GM13977 (cell line): ENCODE results near the gene KRT39.
"Not testable (repeated sequence)": the region's sequence is repeated elsewhere in the genome, so short reads cannot be mapped to it uniquely, and the experiment has no call there.

Experiments
- DNase-seq: peaks from one replicate; pipeline ENCODE4 v3.0.0; 2012; ENCODE audit warnings: low spot score
- in situ Hi-C: fragments of 300-500 bp; cut with MboI; formaldehyde crosslinking; loops from one replicate; pipeline ENCODE4 v1.12.0; 2022; ENCODE audit warnings: low sequenced_read_pairs, low pct_unique_long_range_greater_than_20kb, mixed read lengths, inconsistent platforms; ENCODE audit not compliant: unreplicated experiment
- TF ChIP-seq, protein P1 (sequence below): IDR thresholded peaks from 2 replicates; pipeline ENCODE4 v1.5.1; 2012; ENCODE audit warnings: mild to moderate bottlenecking, control low read depth; ENCODE audit not compliant: insufficient read depth; ENCODE audit errors: extremely low read depth, missing control alignments

KRT39 gene

DNA sequence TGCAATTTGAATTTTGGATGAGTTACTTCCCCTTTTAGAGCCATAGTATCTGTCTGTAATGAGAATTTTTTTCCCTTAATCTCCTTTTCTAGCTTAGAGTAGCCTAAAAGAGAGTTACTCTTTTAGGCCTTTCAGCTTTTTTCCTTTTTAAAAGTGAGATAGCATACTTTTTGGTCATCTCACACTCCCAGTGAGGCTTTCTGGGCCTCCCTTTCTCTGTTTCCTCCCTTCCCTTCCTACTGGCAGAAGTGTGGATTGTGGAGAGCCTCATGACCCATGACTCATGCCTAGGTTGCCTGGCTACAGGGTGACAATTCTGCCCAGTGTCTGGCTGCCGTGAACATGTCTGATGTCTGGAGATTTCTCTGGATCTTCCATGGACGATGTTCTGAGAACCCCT, 44.5 kb downstream of the KRT39 start:
- in situ Hi-C loops = loop anchor here (25.0 kb wide), 1 partner anchor 740 kb away; no protein-coding TSS in a partner anchor
- TF ChIP-seq, protein P1, sequence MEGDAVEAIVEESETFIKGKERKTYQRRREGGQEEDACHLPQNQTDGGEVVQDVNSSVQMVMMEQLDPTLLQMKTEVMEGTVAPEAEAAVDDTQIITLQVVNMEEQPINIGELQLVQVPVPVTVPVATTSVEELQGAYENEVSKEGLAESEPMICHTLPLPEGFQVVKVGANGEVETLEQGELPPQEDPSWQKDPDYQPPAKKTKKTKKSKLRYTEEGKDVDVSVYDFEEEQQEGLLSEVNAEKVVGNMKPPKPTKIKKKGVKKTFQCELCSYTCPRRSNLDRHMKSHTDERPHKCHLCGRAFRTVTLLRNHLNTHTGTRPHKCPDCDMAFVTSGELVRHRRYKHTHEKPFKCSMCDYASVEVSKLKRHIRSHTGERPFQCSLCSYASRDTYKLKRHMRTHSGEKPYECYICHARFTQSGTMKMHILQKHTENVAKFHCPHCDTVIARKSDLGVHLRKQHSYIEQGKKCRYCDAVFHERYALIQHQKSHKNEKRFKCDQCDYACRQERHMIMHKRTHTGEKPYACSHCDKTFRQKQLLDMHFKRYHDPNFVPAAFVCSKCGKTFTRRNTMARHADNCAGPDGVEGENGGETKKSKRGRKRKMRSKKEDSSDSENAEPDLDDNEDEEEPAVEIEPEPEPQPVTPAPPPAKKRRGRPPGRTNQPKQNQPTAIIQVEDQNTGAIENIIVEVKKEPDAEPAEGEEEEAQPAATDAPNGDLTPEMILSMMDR = no peak
- DNase-seq = no peak

DNA sequence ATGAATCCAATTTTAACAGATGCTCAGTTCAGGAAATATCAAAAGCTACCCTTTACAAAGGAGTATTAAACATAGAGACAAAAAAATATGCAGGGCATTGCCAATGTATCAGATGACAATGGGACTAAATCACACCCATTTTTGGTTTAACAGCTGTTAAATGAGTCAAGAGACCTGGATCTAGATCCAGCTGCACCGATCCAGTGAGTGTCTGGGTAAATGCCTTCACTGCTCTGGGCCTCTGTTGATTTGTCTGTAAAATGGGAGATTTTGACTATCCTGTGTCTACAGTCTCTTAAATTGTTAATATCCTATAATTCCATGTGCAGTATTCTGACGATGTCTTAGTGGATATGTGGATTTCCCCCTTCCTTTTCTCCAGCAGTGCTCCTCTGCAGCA, 45.7 kb downstream of the KRT39 start:
- TF ChIP-seq, protein P1 = no peak
- no peak for DNase-seq
- in situ Hi-C loops = loop anchor here (25.0 kb wide), 1 partner anchor 741 kb away; no protein-coding TSS in a partner anchor

DNA sequence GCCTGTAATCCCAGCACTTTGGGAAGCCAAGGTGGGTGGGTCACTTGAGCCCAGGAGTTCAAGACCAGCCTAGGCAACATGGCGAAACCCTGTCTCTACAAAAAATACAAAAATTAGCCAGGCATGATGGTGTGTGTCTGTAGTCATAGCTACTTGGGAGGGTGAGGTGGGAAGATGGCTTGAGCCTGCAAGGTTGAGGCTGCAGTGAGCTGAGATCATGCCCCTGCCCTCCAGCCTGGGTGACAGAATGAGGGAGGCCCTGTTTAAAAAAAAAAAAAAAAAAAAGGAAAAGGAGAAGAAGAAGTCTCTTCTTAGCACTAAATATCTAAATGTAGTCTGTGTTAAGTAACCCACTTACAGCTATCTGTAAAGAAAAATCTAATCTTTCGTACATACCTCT, 49.6 kb downstream of the KRT39 start:
- DNase-seq = not testable (repeated sequence)
- in situ Hi-C loops = loop anchor here (25.0 kb wide), 1 partner anchor 745 kb away; no protein-coding TSS in a partner anchor

DNA sequence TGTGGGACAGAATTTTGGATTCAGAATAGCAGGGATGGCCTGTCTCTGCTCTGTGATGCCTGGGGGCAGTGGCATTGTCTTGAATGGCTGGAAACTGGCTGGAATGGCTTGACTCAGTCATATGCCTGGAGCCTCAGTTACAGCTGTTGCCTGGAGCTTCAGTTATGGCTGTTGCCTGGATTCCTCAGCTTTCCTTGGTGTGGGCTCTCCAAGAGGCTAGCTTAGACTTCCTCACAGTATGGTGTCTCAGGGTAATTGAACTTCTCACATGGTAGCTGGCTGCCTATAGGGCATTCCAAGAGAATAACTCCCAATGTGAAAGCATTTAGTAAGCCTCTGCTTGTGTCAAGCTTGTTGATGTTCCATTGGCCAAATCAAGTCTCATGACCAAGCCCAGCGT, 50.4 kb downstream of the KRT39 start:
- in situ Hi-C loops = loop anchor here (25.0 kb wide), 1 partner anchor 746 kb away; no protein-coding TSS in a partner anchor
- TF ChIP-seq, protein P1 = no peak
- DNase-seq = no peak

DNA sequence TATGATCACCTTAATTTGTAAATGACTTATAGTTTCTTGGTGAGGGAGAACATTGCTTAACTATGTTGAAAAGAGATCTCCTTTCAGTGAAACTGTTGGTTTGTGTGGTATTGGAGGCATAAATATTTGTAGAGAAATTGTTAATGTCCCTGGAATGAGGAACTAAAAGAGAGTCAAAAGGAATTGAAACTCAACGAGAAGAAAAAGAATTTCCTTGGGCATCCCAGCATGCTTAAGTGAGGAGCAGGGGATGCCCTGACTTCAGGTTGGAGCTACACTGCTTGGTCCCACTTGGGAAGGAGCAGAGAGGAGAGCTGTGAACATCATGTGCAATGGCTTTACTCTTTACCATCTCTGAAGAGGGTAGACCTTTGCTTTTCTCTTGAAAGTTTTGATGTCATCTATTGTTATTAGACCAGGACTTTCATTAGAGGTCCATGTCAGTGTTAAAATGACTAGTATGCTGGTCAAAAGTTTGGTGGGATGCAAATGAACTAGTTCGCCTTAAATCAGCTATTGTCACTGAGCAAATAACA, 51.0 kb downstream of the KRT39 start:
- in situ Hi-C loops = loop anchor here (25.0 kb wide), 1 partner anchor 747 kb away; no protein-coding TSS in a partner anchor
- TF ChIP-seq, protein P1 = no peak
- peak; percentile 58 for DNase-seq

DNA sequence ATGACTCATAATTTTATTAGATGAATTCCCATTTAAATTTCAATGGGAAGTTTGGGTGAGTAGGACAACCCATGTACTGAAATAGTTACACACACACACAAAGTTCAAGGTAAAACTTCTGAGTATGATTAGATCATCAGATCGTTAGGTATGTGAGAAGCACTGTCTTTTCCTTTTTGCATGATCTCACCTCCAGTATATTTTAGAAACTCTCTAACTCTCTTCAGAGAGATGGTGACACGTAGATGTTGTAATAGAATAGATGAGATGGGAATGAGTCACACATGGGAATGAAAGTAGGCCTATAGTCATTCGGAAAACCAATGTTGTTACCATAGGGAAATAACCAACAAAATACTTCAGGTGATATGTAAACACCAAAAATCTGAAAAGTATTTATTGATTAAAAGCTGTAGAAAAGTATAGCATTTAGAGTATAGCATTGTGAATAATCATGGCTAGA, 51.5 kb downstream of the KRT39 start:
- TF ChIP-seq, protein P1 = no peak
- peak; percentile 59 for DNase-seq
- in situ Hi-C loops = loop anchor here (25.0 kb wide), 1 partner anchor 747 kb away; no protein-coding TSS in a partner anchor

DNA sequence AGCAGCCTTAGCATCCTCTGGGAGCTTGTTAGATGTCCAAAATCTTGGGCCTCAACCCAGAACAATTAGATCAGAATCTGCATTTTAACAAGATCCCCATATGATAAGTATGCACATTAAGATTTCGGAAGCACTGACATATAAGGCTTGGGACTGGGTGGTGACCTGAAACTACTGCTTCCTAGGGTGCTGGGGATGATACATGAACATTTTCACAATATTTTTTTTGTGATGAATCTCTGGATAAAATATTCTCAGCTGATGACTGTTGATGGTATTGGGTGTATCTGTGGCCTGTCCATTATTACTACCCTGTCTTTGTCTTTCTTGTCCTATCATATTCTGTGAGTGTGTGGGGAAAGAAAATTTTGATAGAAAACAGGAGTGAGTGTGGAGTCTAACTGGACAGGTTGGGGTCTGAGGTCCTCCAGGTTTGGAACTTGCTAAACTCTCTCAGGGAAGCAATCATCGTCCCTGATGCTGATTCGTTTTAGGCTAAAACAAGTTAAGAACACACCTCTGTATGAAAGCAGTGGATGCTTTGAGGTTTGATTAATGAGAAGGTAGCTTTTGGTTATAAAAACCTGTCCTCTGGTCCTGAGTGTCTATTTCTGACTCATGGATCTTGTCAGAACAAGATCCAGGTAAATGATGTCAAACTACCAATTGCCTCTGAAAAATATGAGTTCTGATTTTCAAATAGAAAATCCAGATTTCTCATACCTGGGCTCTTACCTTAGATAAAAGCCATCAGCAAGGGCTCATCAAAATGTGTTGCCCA, 52.5 kb downstream of the KRT39 start:
- in situ Hi-C loops = loop anchor here (25.0 kb wide), 1 partner anchor 748 kb away; no protein-coding TSS in a partner anchor
- TF ChIP-seq, protein P1 = no peak
- DNase-seq = no peak
